GM12878 (cell line): ENCODE measurements around the gene NPRL2. TPM values are rescaled to one million over a fixed set of nuclear protein-coding genes. Genes with fewer than 3 reads are reported as not detected.

Experiments used
- ATAC-seq: fragments of 200-7000 bp; cut with Tn5 transposase; 3 replicates; pipeline ENCODE4 v1.9.1; 2020; ENCODE audit warnings: mild to moderate bottlenecking, moderate library complexity
- BruUV-seq: library from RNA; stranded (reverse); fragments of 400-500 nt; replicated peaks from 2 replicates; lab custom pipeline; 2021; lab: Mats Ljungman, UMichigan
- CTCF ChIA-PET: fragments of 300-600 bp; sonication (Branson Sonifier 250); formaldehyde crosslinking; extraction: SDS; loops from one replicate; lab custom pipeline; 2021; ENCODE audit warnings: inconsistent platforms; lab: Yijun Ruan, JAX
- POLR2A ChIA-PET: fragments of 350-600 bp; formaldehyde crosslinking; extraction: SDS; loops from one replicate; lab custom pipeline; 2021; ENCODE audit warnings: inconsistent platforms; lab: Charles Lee
- RAD21 ChIA-PET: fragments of 300-600 bp; sonication (Branson Sonifier 250); formaldehyde crosslinking; loops from one replicate; lab custom pipeline; 2023; ENCODE audit warnings: antibody characterized with exemption; ENCODE audit not compliant: unreplicated experiment; lab: Charles Lee
- SMC1A ChIA-PET: fragments of 300-600 bp; sonication (Branson Sonifier 250); formaldehyde crosslinking; loops from one replicate; lab custom pipeline; 2023; ENCODE audit not compliant: unreplicated experiment, uncharacterized antibody; lab: Charles Lee
- DNase-seq: peaks from one replicate; pipeline ENCODE4 v3.0.0-alpha.2; 2011; ENCODE audit warnings: low read depth, low spot score
- FAIRE-seq: peaks from 3 replicates; lab custom pipeline; 2011; peaks lifted over from hg19 to GRCh38; lab: Jason Lieb, UNC
- H2AFZ ChIP-seq: 2 replicates; pipeline ENCODE4 v1.6.0; 2011; ENCODE audit warnings: low read depth, low read length, control low read depth; ENCODE audit not compliant: control insufficient read depth
- H3K27ac ChIP-seq: 2 replicates; pipeline ENCODE4 v1.5.1; 2011; ENCODE audit warnings: control low read depth; ENCODE audit not compliant: control insufficient read depth, insufficient read depth
- H3K27me3 ChIP-seq, 2 experiments: replicated peaks in 1 of 2; 2 replicates each; pipeline versions ENCODE4 v1.6.0 to v1.6.1; 2011; ENCODE audit warnings: low read length in 1 of 2; ENCODE audit not compliant: control insufficient read depth in 2 of 2, insufficient read depth in 2 of 2
- H3K36me3 ChIP-seq, 2 experiments: 2 replicates each; pipeline ENCODE4 v1.5.1; 2011; ENCODE audit warnings: low read length in 1 of 2; ENCODE audit not compliant: control insufficient read depth in 2 of 2, insufficient read depth in 2 of 2
- H3K4me1 ChIP-seq: 2 replicates; pipeline ENCODE4 v1.6.1; 2011; ENCODE audit warnings: mild to moderate bottlenecking, low read length, moderate library complexity, mixed read lengths; ENCODE audit not compliant: control insufficient read depth, insufficient read depth
- H3K4me2 ChIP-seq: 2 replicates; pipeline ENCODE4 v1.6.0; 2011; ENCODE audit warnings: control low read depth; ENCODE audit not compliant: control insufficient read depth, insufficient read depth
- H3K4me3 ChIP-seq: fragments of 200-600 bp; sonication (generic); 2 replicates; pipeline ENCODE4 v1.5.1; 2016
- H3K79me2 ChIP-seq: 2 replicates; pipeline ENCODE4 v1.6.0; 2011; ENCODE audit warnings: low read length; ENCODE audit not compliant: control insufficient read depth, insufficient read depth
- H3K9ac ChIP-seq: 2 replicates; pipeline ENCODE4 v1.8.0; 2011; ENCODE audit warnings: low read length, control low read depth, mixed read lengths; ENCODE audit not compliant: control insufficient read depth, insufficient read depth
- H3K9me3 ChIP-seq: replicated peaks from 3 replicates; pipeline ENCODE4 v1.5.1; 2011; ENCODE audit warnings: mild to moderate bottlenecking, low read length; ENCODE audit not compliant: control insufficient read depth, insufficient read depth
- H4K20me1 ChIP-seq: 2 replicates; pipeline ENCODE4 v1.6.0; 2011; ENCODE audit not compliant: control insufficient read depth, insufficient read depth
- FOS ChIP-seq: IDR thresholded peaks from 3 replicates; pipeline ENCODE4 v1.6.1; 2011; ENCODE audit warnings: borderline replicate concordance; ENCODE audit not compliant: insufficient read length; ENCODE audit errors: extremely low read depth
- HDAC2 ChIP-seq: fragments of 200-600 bp; sonication (generic); IDR thresholded peaks from 2 replicates; pipeline ENCODE4 v1.6.1; 2017
- POLR2AphosphoS5 ChIP-seq: IDR thresholded peaks from 2 replicates; pipeline ENCODE4 v1.6.1; 2011; ENCODE audit warnings: mild to moderate bottlenecking, low read length, inconsistent platforms
- RAD21 ChIP-seq: IDR thresholded peaks from 2 replicates; pipeline ENCODE4 v1.6.1; 2011; ENCODE audit warnings: mild to moderate bottlenecking, low read depth, low read length, moderate library complexity; ENCODE audit not compliant: insufficient read depth
- RB1 ChIP-seq: fragments of 450-650 bp; formaldehyde crosslinking; IDR thresholded peaks from 2 replicates; pipeline ENCODE4 v1.6.1; 2017; ENCODE audit warnings: mild to moderate bottlenecking, borderline replicate concordance
- SIX5 ChIP-seq: IDR thresholded peaks from 2 replicates; pipeline ENCODE4 v1.6.1; 2011; ENCODE audit warnings: mild to moderate bottlenecking, low read depth, low read length, moderate library complexity; ENCODE audit not compliant: severe bottlenecking
- TBL1XR1 ChIP-seq: IDR thresholded peaks from 2 replicates; pipeline ENCODE4 v1.6.1; 2012; ENCODE audit warnings: low read depth, low read length, improper control_type of control experiment
- WGBS: methylation state at CpG from one replicate; pipeline ENCODE4 v1.1.6; 2016; ENCODE audit warnings: low lambda C conversion rate; ENCODE audit not compliant: insufficient replicate concordance, insufficient coverage; ENCODE audit errors: missing lambda C conversion rate; 5-methylcytosine and 5-hydroxymethylcytosine counted together
- in situ Hi-C: fragments of 300-500 bp; cut with MboI; formaldehyde crosslinking; loops from 9 replicates; pipeline ENCODE4 v1.14.3; 2018; ENCODE audit warnings: mixed read lengths
- intact Hi-C: fragments of 100-400 bp; cut with micrococcal nuclease; formaldehyde crosslinking; loops from one replicate; pipeline ENCODE4 v1.14.2; 2022; ENCODE audit not compliant: unreplicated experiment
- polyA plus RNA-seq, 11 experiments: library from polyadenylated mRNA; depleted of rRNA in 4 of 11; unstranded in 6 of 11; stranded (reverse) in 5 of 11; fragments of >200 nt; fragmentation: Nextera tagmentation in 4 of 11; fragmentation: Illumina TruSeq in 1 of 11; extraction: Ambion mirVana in 4 of 11; extraction: Trizol in 1 of 11; gene quantifications; 1 replicate in 1 of 11; 2 replicates in 10 of 11; pipeline versions ENCODE4 v1.2.1 to v1.2.3, GENCODE V29; 2011 to 2016; ENCODE audit warnings: inconsistent platforms in 2 of 11, missing spikeins in 2 of 11, low read depth in 1 of 11
- total RNA-seq, 4 experiments: library from RNA; depleted of rRNA in 3 of 4; stranded (reverse); fragments of >200 nt in 3 of 4; fragmentation: Illumina TruSeq in 1 of 4; extraction: Trizol in 1 of 4; gene quantifications; 2 replicates each; pipeline versions ENCODE4 v1.2.1 to v1.2.3, GENCODE V29; 2013 to 2021
- TF ChIP-seq, protein P1 (sequence below): IDR thresholded peaks from 2 replicates; pipeline ENCODE4 v1.6.1; 2011; ENCODE audit warnings: mild to moderate bottlenecking, low read depth, low read length, moderate library complexity; ENCODE audit not compliant: insufficient replicate concordance

NPRL2 gene
- total and polyA plus RNA-seq, 10 of the 15 experiments (the other 5 are each of a cell fraction or from before 2014, with no cell fraction given), result 17.8 to 54.2 (median 32.9) TPM

DNA sequence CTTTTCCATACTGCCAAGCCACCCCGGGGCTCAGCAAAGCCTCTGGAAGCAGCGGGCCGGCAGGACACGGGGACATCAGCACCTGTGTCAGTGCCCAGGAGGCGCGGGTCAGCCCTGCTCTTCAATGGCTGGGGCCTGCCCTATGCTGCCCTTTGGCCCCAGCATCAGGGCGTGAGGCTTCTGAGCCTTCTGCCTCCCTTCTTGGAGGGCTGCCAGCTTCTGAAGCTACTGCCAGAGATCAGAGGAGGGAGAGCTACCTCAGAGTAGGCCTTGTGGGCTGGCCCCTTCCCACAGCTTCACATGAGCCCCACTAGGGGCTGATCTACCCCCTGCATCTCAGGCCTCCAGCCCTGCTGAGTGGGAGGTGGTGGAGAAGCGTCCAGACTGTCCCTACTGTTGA lies 21.8 kb upstream of the NPRL2 start:
- no peak for TF ChIP-seq HDAC2
- TF ChIP-seq, all 136 proteins: peak for 0
- SMC1A ChIA-PET, result no interaction called here
- 20% methylated on average over 8 of the region's 8 CpGs for WGBS
- ATAC-seq (no peak; the same call in 2 of the 3 replicates), FAIRE-seq (no peak), DNase-seq (no peak)
- Histone ChIP-seq H4K20me1 (no peaks in the 10 kb centered on the region), H3K4me3 (no peak overlapping the region), H3K79me2 (no peaks in the 10 kb centered on the region), H2AFZ (no peak overlapping the region), H3K4me2 (no peak overlapping the region), H3K27me3 (no peaks in the 10 kb centered on the region; a peak in 2 of 4 replicates), H3K27ac (no peak overlapping the region), H3K9me3 (no peaks in the 10 kb centered on the region), H3K9ac (no peak overlapping the region), H3K4me1 (no peaks in the 10 kb centered on the region), H3K36me3 (no peaks in the 10 kb centered on the region)
- CTCF ChIA-PET, result no interaction called here
- intact Hi-C loops (no loop called here), in situ Hi-C loops (no loop called here)
- BruUV-seq, result no TSS peak
- POLR2A ChIA-PET, result no interaction called here
- RAD21 ChIA-PET, result no interaction called here

DNA sequence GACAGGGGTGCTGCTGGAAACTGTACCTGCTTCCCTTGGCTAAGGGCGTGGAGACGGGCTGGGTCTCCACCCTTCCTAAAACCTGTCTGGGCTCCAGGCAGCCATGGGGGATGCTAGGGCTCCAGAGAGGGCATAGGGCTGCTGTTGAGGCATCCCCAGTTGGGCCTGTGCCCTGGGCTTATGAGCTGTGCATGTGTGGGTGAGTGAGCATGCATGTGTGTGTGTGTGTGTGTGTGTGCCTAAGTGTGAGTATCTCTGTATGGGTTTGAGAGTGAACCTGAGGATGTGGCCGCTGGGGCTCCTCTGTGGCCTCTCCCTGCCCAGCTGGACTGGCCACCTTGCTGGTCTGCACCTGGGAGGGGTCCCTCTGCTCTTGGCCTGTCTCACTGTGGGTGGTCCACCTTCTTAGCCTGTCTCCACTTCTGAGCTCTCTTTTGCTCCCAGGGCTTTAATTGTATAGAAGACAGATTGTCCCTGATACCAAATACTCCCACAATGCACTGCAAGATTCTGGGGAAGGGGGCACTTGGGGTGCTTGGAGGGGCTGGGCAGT lies 20.6 kb upstream of the NPRL2 start:
- RAD21 ChIA-PET, result interaction anchor here (1.3 kb wide), 1 partner anchor 171 kb away, joined by 6 read pairs; no protein-coding TSS in a partner anchor
- Histone ChIP-seq H2AFZ (no peak overlapping the region), H3K9me3 (no peaks in the 10 kb centered on the region), H3K36me3 (no peaks in the 10 kb centered on the region), H3K4me3 (no peak overlapping the region), H3K79me2 (no peaks in the 10 kb centered on the region), H3K4me1 (no peaks in the 10 kb centered on the region), H3K4me2 (no peak overlapping the region), H4K20me1 (no peaks in the 10 kb centered on the region), H3K9ac (no peak overlapping the region), H3K27me3 (no peaks in the 10 kb centered on the region; a peak in 3 of 4 replicates), H3K27ac (no peak overlapping the region)
- intact Hi-C loops (no loop called here), in situ Hi-C loops (no loop called here)
- BruUV-seq, result no TSS peak
- ATAC-seq (peak; percentile 33; the same call in 1 of the 3 replicates), FAIRE-seq (no peak), DNase-seq (no peak)
- CTCF ChIA-PET, result interaction anchor here (0.5 kb wide), 1 partner anchor 1151 kb away, joined by 3 read pairs; no protein-coding TSS in a partner anchor
- whole genome bisulfite sequencing, result 27% methylated on average over 3 of the region's 3 CpGs
- TF ChIP-seq RB1 (no peak), FOS (no peak), SIX5 (no peak), RAD21 (no peak), TBL1XR1 (no peak), POLR2AphosphoS5 (no peak)
- TF ChIP-seq, protein P1, sequence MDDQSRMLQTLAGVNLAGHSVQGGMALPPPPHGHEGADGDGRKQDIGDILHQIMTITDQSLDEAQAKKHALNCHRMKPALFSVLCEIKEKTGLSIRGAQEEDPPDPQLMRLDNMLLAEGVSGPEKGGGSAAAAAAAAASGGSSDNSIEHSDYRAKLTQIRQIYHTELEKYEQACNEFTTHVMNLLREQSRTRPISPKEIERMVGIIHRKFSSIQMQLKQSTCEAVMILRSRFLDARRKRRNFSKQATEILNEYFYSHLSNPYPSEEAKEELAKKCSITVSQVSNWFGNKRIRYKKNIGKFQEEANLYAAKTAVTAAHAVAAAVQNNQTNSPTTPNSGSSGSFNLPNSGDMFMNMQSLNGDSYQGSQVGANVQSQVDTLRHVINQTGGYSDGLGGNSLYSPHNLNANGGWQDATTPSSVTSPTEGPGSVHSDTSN, result no peak
- POLR2A ChIA-PET, result no interaction called here
- SMC1A ChIA-PET, result no interaction called here
